Measurements from ENCODE around the gene TIMM29.
A peak's percentile ranks its signal among the peaks of the same experiment; 100 is the strongest.
"Not testable (repeated sequence)": the region's sequence is repeated elsewhere in the genome, so short reads cannot be mapped to it uniquely, and the experiment has no call there.

The TIMM29 gene

GRCh38 chr19:10945264-10945663, 16.7 kb downstream of the TIMM29 start:
- DNase-seq: no peak

DNA sequence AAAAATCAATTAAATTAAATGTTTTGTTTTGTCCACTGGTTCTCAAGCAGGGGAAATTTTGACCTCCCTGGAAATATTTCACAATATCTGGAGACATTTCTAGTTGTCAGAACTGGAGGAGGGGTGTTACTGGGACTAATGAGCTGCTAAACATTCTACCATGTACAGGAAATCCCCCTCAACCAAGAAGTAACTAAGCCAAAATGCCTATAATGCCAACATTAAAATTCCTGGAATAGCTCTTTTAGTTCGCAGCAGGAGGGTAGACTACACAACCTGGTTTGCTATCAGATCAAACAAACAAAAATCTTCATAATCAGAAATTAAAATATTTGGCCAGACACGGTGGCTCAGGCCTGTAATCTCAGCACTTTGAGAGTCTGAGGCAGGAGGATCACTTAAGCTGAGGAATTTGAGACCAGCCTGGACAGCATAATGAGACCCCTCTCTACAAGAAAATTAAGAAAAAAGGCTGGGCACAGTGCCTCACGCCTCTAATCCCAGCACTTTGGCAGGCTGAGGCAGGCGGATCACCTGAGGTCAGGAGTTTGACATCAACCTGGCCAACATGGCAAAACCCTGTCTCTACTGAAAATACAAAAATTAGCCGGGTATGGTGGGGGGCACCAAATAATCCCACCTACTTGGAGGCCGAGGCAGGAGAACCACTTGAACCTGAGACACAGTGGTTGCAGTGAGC, 18.5 kb downstream of the TIMM29 start:
- DNase-seq: no peak

GRCh38 chr19:10952809-10953208, 24.2 kb downstream of the TIMM29 start:
- no peak for DNase-seq

DNA sequence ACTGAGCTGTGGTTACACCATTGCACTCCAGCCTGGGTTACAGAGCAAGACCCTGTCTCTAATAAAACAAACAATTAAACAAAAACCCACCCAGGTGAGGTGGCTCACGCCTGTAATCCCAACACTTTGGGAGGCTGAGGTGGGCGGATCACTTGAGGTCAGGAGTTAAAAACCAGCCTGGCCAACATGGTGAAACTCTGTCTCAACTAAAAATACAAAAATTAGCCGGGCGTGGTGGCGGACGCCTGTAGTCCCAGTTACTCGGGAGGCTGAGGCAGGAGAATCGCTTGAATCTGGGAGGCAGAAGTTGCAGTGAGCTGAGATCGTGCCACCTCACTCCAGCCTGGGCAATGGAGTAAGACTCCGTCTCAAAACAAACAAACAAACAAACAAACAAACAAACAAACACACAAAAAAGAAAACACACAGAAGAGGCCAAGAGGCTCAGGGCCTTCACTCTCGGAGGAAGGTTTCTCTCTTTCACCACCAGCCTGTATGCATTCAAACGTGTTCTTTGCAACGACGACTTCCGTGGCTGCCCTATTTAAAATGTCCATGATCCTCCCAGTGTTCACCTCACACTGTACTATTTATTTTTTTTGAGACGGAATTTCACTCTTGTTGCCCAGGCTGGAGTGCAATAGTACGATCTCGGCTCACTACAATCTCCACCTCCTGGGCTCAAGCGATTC, 30.8 kb downstream of the TIMM29 start:
- DNase-seq: not testable (repeated sequence)

- DNase-seq: peak; percentile 97
Measured at GRCh38 chr19:10960314-10961072, 31.9 kb downstream of the TIMM29 start, which contains the start of gene SMARCA4. Gene SMARCA4, plus strand, starts transcription at chr19:10961030. Its CDS starts 23,122 bp downstream, at chr19:10984152.

DNA sequence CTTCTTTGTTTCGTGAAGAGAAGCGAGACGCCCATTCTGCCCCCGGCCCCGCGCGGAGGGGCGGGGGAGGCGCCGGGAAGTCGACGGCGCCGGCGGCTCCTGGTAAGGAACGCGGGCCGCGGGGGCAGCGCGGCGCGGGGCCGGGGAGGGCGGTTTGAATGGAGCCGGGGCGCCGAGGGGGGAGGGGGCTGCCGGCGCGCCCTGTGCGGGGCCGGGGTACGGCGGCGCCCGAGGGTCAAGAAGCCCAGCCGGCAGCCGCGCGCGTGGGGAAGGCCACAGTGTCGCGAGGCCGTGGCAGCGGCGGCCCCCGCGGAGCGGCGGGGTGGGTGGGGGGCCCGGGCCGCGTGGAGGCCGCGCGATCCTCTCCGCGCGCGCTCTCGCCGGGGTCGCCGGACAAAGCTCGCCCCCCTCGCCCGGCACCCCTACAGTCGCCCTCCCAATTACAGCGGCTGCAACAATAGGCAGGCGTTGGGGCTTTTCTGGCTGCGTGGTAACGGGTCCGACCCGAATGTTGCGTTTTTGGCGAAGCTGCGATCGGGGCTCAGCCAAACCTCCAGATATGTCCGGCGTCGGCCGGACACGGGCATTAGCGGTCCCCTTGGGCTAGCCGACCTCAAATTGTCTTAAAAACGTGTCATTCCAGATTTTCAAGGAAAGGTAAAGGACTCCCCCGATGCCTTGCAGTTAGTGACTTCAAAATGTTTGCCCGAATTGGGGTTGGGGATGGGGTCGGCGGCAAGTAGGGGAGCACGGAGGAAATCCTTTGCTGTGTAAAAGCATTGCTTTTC, 32.7 kb downstream of the TIMM29 start:
- no peak for DNase-seq

GRCh38 chr19:10962863-10963262, 34.3 kb downstream of the TIMM29 start:
- no peak for DNase-seq

DNA sequence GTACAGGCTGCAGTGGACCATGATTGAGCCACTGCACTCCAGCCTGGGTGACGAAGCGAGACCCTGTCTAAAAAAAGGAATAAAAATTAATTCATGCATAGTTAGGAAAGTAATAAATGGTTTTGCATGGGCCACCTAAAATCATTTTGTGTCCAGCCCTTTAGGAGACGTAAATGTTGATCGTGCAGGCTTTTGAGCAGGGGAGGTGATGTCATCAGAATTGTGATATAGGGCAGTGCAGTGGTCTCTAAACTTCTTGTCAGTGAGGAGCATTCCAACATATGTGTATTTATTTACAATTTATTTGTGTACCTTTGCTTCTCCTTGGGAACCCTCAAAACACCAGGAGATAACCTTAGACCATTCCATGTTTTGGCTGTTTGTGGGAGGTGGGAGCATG, 35.3 kb downstream of the TIMM29 start:
- no peak for DNase-seq

GRCh38 chr19:10964903-10965302, 36.3 kb downstream of the TIMM29 start:
- no peak for DNase-seq

DNA sequence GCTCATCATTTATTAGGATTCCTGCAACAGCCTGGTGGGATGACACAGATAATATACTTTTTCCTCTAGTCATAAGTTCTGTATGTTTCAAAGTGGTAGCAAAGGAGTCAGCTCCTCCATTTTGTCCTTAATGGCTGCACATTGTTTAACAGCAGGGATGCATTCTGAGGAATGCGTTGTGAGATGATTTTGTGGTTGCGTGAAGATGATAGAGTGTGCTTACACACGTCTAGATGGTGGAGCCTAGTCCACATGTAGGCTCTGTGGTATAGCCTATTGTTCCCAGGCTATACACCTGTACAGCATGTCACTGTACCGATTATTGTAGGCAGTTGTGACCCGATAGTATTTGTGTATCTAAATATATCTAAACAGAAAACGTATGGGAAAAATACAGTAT, 36.8 kb downstream of the TIMM29 start:
- no peak for DNase-seq

- DNase-seq: no peak
Measured at GRCh38 chr19:10966809-10967208, 38.2 kb downstream of the TIMM29 start.

DNA sequence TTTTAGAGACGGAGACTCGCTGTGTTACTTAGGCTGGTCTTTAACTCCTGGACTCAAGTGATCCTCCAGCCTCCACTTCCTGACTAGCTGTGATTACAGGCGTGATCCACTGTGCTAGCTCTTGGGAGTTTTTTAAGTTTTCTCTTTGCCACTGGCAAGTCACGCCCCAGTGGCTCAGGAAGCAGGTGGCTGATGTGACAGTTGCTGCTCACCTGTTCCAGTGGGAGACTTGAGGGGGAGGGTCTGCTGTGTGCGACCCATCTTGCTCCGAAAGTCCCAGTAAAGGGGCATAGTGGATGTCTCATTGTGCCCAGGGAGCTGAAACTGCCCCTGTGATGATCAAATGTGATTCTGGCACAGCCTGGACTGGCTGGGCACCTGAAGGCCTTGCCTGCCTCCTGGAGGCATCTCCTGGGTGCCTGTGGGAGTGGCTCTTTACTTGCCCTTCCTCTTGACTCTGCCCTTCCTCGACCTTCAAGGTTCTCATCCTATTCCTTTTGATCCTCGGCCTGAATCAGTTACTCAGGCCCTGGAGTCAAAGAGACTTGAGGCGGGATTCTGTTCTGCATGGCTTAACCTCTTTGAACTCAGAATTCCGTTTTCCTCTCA, 40.0 kb downstream of the TIMM29 start:
- DNase-seq: no peak

DNA sequence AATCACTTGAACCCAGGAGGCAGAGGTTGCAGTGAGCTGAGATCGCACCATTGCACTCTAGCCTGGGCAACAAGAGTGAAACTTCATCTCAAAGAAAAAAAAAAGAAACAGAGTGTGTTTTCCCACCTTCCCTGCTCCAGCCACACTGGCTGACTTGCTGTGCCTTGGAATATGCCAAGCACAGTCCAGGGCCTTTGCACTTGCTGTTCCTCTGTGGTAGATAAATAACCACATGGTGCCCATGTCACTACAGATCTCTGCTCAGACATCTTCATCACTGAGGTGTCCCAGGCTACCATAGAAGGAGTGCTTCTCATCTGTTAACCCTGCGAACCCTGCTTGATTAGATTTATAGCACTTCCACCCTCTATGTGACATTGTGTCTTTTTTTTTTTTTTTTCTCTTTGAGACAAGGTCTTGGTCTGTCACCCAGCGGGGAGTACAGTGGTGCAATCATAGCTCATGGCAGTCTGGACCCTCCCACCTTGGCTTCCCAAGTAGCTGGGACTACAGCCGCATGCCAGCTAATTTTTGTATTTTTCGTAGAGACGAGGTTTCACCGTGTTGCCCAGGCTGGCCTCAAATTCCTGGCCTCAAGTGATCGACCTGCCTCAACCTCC, 42.6 kb downstream of the TIMM29 start:
- DNase-seq: no peak

DNA sequence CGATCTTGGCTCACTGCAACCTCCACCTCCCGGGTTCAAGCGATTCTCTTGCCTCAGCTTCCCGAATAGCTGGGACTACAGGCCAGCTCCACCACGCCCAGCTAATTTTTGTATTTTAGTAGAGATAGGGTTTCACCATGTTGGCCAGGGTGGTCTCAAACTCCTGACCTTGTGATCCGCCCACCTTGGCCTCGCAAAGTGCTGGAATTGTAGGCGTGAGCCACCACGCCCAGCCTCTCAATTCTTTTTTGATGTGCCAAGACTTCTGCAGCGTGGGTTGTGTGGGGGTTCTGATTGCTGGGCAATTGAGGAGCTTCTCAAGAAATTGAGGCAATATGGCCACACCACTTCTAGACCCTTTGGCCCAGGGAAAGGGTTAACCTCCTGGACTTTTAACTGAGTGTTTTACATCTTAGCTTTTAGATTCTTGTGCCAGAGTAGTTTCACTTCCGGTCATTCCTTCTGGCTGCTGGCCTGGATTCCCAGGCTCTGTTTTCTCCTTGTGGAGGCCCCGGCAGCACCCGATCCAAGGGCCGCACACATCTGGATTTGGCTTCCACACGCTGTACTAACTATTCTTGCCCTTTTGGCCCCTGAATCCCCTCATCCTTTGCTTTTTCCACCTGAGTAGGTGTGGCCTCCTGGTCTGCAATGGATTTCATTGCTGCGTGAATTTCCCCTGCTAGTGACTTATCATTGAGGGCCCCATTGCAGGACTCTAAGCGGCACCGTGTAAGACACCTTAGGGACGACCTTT, 46.9 kb downstream of the TIMM29 start:
- DNase-seq: no peak

- DNase-seq: no peak
Measured at GRCh38 chr19:10976131-10976892, 47.7 kb downstream of the TIMM29 start.

DNA sequence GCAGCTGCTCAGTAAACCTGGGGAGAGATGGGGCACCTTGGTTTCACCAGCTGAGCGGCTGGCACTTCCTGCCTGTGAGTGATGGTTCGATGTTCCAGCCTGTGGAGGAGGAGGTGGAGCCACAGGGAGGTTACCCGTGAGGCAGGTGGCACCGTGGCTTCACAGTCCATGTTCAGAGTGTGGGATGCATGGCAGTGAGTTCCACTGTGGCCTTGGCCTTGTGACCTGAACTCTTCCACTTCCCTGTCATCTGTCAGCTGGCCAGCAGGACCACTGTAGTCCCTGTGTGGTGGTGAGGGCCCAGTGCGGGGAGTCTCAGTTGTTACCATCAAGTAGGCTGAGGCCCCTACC, 49.1 kb downstream of the TIMM29 start:
- no peak for DNase-seq
